H54 (cell line): ENCODE results near the gene FGF6.

Source experiments
- DNase-seq: peaks from one replicate; pipeline ENCODE4 v3.0.0; 2011; ENCODE audit warnings: low spot score, mixed read lengths; ENCODE audit not compliant: insufficient read length
- FAIRE-seq: peaks from 3 replicates; lab custom pipeline; 2011; peaks lifted over from hg19 to GRCh38; lab: Jason Lieb, UNC
- POLR2A ChIP-seq: IDR thresholded peaks from 2 replicates; pipeline ENCODE4 v1.6.1; 2011; ENCODE audit warnings: low read depth, mild to moderate bottlenecking, low read length

FGF6 gene

GRCh38 chr12:4387607-4388006 is 58.0 kb downstream of the FGF6 start:
- DNase-seq (no peak), FAIRE-seq (no peak)
- TF ChIP-seq POLR2A, result no peak

- FAIRE-seq, result no peak
- no peak for DNase-seq
- no peak for TF ChIP-seq POLR2A
Measured at GRCh38 chr12:4386801-4387200, 58.8 kb downstream of the FGF6 start.
